Stimulated activated CD4-positive, alpha-beta T cell treated with anti-CD3 and anti-CD28 coated beads, Interleukin-2, amount 100 ng/mL, for 24 hours (primary cell): ENCODE data around the gene STARD10.
A peak's percentile ranks its signal among the peaks of the same experiment; 100 is the strongest.

ENCODE experiments used
- DNase-seq, 2 donors: peaks; one replicate each; pipeline ENCODE4 v3.0.0-alpha.2; 2020

The STARD10 gene

DNA sequence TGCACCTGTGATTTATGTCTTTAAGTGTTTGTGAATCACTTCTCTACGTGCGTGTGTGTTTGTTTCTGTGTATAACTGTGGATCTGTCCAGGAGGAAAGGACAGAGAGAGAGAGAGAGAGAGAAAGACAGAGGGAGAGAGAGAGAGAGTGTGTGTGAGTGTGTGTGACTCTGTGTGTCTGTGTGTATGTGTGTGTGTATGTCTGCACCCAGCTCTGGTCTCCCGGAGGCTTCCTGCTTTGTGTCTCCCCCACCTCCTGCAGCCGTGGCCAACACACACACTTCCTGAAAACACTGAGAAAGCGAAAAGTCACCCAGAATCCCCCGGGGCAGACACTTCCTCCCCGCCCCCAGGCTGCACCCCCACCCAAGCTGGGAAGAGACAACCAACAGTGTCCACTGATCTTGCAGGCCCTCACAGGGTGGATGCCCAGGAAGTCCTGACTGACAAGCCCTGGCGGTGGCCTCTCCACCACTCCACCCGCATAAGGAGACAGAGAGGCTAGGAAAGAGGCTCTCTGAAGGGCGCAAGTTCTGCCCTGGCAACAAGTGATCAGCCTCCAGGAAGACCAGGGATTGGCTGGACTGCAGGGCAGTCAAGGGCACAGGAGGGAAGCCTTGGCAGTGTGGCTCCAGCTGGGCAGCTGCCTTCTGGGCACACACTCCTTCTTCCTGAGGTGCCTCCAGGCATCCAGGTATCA is 71.6 kb downstream of the STARD10 start:
- peak; percentile 82 to 85 for DNase-seq

DNA sequence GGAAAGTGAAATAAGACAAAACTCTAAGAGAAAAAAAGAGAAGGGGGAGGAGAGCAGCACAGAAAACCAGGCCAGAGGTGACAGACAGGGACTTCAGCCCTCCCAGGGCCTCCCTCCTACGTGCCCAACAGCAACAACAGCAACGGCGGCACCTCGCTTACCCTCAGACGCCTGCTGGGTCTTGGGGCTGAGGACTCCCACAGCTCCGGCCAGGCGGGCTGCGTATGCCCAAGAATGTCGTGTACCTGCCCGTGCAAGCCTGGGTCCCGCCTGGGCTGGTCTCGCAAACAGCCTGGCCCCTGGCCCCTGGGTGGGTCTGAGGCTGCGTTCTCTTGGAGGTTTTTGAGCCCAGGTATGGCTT is 72.2 kb downstream of the STARD10 start:
- peak; percentile 32 to 49 for DNase-seq

- DNase-seq: no peak
Measured at GRCh38 chr11:72721276-72721675, 72.6 kb downstream of the STARD10 start.

GRCh38 chr11:72720784-72721183 is 73.1 kb downstream of the STARD10 start:
- no peak for DNase-seq

DNA sequence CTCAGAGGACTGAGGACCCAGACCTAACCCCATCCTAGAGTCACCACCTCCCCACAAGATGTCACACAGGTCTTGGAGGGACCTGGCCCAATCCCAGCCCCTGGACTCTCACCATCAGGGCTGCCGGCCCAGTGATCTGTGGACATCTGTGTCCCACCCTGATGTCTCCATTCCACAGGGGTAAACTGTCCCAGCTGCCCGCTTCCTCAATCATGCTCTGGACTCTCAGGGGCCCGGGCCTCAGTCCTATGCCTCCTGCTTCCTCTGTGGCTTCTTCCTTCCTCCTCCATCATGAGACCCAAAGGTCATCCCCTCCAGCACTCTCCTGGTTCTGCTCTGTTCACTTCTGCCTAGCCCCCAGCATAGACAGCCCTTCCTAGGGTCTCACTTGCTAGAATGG is 73.8 kb downstream of the STARD10 start:
- DNase-seq: no peak

- DNase-seq: no peak
Measured at GRCh38 chr11:72719551-72719950, 74.3 kb downstream of the STARD10 start.

GRCh38 chr11:72719144-72719543 is 74.7 kb downstream of the STARD10 start:
- DNase-seq: no peak

DNA sequence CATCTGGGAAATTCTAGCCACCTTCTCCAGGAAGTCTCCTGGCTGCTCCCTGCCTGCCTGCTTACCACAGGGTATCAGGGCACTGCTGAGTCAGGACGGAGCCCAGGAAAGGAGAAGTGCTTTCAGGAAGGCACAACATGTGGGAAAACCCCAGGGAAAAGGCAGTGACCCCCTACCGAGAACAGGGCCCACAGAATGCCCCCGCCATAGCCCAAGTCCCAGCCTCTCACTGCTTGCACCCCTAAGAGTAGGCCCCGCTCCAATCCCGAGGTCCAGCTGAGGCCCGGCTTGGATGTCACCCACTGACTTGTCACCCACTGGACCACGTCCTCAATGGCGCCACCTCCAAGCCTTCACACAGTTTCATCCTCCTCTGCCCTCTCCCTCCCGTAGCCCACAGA is 75.7 kb downstream of the STARD10 start:
- DNase-seq: no peak

- no peak for DNase-seq
Measured at GRCh38 chr11:72716788-72717435, 76.9 kb downstream of the STARD10 start.

DNA sequence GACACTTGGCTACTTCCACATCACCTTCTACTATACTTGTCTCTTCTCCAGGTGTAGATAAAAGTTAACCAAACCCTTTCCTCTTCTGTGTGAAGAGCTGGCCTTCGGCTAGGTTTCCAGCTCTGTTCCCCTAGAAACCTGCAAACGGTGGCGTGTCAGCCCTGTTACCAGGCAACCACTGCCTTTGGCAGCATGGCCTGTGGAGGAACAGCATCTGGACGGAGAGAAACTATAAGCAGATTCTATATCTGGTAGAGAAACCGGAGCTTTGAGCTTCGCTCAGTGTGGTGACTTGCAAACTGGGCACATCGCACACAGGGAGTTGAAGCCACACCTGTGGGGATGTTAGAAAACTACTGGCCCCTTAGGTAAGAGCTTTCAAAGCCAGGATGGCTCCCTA is 77.6 kb downstream of the STARD10 start:
- no peak for DNase-seq

- no peak for DNase-seq
Measured at GRCh38 chr11:72712841-72713240, 81.0 kb downstream of the STARD10 start.

DNA sequence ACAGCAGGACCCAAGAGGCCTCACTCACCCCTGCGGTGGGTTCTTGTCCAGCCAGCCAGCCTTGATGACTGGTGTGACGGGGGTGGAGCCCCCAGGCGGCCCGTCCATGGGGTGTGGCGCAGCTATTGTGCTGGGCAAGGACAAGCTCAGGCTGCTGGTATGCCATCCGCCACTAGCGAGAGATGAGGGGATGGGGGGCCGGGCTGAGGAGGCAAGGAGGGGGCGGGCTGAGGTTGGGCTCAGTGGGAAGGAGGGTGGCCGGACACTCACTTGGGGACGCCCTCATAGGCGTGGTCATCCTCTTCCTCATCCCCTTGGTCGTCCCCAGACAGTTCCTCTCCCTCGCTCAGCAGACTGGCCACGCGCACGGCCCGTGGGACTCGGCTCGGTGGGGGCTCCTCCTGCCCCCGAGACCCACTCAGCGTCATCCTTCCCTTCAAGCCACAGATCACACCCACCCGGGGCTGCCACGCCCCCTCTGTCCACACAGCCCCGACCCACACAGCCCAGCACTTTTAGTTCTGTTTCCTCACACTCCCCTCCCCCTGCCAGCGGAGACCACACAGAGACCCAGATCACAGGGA is 81.6 kb downstream of the STARD10 start:
- no peak for DNase-seq

DNA sequence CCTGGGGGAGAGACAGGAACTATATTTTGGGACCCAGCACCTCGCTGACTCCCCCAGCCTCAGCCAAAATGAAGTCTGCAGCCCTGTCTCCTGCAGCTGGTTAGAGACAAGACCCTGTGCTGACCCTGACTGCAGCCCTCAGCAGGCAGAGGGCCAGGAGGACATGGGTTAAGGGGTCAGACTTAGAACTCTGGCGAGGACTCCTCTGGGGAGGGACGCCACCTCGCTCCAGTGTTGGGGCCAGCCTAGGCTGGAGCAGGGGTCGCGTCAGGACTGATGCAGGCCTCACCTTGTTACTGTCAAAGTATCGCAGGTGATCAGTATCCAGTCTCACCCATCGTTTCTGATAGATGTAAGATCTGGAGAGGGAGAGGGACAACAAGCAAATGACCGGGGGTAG is 82.7 kb downstream of the STARD10 start:
- no peak for DNase-seq

DNA sequence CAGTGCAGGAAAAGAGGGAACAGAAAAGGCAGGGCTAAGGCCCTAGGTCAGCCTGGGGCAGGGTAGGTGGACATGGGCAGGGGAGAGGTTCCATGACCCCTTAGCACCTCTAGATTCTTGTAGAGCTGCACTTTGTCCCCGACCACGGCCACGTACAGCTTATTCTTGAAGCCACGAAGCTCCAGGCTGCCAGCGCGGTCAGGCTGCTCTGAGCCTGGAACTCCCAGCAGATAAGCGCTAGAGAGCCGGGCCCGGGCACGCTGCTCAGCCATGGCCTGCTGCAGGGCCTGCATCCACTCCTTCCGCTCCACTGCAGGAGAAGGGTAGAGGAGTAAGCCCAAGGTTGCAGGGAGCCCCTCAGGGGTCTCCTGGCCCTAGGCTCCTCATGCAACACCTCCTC is 83.6 kb downstream of the STARD10 start:
- DNase-seq: no peak

GRCh38 chr11:72709478-72710238 is 84.2 kb downstream of the STARD10 start:
- no peak for DNase-seq

GRCh38 chr11:72707032-72707431 is 86.8 kb downstream of the STARD10 start:
- no peak for DNase-seq

- DNase-seq: no peak
Measured at GRCh38 chr11:72706579-72706978, 87.3 kb downstream of the STARD10 start.

GRCh38 chr11:72705442-72706365 is 88.1 kb downstream of the STARD10 start:
- no peak for DNase-seq

GRCh38 chr11:72704783-72705265 is 89.0 kb downstream of the STARD10 start:
- no peak for DNase-seq
